Neural progenitor cell (in vitro differentiated cells): Measurements from ENCODE around the gene B3GAT1.

Experiments
- CTCF ChIP-seq: fragments of 200-600 bp; sonication (generic); IDR thresholded peaks from 2 replicates; pipeline ENCODE4 v1.5.1; 2017; ENCODE audit warnings: antibody characterized with exemption, mild to moderate bottlenecking
- EZH2 ChIP-seq: fragments of 200-600 bp; sonication (generic); IDR thresholded peaks from 2 replicates; pipeline ENCODE4 v1.6.1; 2017; ENCODE audit warnings: antibody characterized with exemption, mild to moderate bottlenecking, moderate library complexity

DNA sequence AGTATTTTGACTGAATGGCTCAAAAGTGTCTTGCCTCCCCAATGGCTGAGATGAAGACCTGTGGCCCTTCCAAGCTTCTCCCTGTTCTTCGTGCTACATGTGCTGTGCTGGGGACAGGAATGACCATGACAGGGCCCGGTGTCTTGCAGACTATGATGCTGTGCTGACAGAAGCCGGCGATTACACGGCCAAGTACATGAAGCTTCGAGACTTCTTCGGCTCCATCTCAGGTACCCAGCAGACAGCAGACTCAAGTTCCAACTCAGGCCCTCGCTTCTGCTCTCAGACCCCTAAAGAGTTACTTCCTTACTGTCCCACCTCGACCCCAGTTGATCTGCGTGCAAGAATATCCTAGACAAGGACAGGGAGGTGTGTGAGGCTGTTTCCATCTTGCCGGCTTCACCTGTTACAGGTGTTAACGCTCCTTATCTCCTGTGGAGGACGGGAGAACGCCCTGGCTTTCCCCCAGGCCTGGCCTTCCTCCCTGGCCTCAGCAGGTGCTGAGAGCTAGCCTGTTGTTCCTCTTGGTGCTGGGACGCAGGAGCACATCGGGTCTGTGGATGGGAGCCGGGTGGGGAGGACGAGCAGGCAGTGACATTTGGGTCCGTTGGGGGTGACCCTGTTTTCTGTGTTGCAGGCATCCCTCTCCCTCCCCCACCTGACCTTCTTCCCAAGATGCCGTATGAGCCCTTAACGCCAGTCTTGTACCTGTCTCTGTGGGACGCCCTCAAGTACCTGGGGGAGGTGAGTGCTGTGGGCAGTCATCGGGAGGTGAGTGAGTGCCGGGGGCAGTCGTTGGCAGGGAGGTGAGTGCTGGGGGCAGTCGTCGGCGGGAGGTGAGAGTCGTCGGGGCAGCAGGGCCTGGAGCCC, 42.2 kb downstream of the B3GAT1 start:
- TF ChIP-seq CTCF = no peak
- no peak for TF ChIP-seq EZH2
